ENCODE results near the gene FAM228A.
"Not testable (repeated sequence)": the region's sequence is repeated elsewhere in the genome, so short reads cannot be mapped to it uniquely, and the experiment has no call there.

The FAM228A gene

DNA sequence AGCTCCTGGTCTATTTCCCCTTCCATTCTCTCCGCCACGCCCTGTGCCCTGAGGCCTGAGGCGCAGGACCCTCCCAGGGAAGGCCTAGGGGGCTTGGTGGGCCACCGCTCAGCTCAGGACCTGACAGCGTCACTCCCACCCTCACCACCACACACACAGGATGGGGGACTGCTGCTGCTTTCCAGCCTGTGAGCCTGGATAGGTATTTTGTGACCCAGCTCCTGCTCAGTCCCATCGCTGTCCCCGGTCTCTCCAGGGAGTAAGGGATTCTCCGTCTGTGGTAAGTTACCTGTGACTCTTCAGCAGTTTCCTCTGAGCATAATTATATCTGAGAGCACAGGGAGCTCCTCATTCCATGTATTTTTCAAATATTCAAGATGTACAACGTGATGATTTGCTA, 16.3 kb downstream of the FAM228A start:
- no peak for DNase-seq (ENCODE audit: low read depth)

GRCh38 chr2:24191848-24192247, 17.0 kb downstream of the FAM228A start:
- no peak for DNase-seq (ENCODE audit: low read depth)

GRCh38 chr2:24197213-24197612, 22.4 kb downstream of the FAM228A start:
- DNase-seq (ENCODE audit: low read depth) = not testable (repeated sequence)

DNA sequence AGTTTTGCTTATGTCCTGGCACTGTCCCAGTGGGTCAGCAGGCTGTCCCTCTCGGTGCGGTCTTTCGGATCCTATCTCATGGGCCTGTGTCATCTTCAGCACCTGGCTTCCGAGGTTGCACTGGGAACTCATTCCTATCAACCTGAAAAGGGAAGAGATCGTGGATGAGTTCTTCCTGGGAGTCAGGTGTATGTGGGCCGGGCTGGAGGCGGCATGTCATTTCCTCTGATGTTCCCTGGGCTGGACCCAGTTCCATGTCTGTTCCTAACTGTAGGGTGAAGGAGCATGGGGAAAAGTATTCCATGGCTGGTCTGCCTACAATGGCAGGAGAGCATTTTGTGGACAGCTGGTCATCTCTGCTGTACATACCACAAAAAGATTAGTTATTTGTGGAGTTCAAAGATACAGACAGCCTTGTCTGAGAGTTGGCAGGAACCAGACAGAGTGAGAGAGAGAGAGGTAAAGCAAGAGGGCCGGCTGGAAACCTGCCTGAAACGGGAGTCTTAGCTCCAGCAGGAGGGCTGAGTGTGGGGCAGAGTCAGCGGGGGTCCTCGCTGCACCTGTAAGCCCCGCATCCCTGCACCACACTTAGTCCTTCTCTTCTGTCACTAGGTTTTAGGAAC, 25.2 kb downstream of the FAM228A start:
- no peak for DNase-seq (ENCODE audit: low read depth)

DNA sequence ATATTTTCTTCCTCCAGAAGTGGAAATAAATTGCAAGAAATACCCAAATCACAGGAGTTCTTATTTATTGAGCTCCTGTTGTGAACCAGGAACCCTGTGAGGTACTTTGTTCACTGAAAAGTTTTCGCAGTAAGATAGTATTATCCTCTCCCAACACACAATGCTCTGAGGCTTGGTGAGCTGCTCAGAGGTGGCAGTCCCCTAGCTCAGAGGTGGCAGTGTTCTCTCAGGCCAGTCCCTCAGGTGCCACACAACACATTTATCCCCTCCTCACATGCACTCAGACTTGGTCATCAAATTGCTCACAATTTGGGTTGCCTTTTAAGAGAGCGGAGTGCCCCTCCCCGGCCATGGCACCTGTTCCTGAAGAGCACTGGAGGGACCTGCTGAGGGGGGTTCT, 25.9 kb downstream of the FAM228A start:
- no peak for DNase-seq (ENCODE audit: low read depth)

DNA sequence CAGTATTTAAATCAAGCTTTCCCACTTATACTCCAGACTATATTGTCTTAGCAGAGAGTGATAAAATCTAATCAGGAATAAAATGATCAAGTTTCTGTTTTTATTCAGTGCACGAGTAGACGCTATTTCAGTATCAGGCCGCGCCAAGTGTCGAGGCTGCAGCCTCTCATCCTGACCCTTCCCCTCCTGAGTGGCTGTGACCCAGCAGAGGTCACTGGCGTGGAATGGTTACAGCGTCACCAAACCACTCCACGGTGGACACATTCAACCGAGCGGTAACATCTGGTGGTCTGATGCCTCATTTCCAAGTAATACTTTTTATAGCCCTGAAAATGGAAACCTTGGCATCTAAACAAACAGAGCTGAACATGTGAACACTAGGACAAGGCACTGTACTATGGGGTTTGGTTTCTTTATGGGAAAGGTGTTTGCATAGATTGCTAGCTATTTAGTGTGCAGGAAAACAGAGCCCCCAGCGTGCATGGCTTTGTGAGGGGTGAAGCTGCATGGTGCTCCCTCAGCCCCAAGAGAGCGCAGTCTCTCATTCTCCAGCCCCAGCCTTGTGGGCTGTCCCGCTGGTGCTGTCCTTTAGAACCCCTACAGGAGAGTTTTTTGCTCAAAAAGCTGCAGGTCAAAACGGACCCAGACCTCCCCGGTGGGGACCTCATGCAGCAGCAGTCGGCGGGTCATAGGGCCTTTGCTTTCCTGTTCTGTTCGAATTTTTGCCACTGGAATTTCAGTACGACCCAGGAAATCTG, 28.4 kb downstream of the FAM228A start:
- DNase-seq (ENCODE audit: low read depth) = no peak

GRCh38 chr2:24203787-24204150, 28.9 kb downstream of the FAM228A start:
- no peak for DNase-seq (ENCODE audit: low read depth)

DNA sequence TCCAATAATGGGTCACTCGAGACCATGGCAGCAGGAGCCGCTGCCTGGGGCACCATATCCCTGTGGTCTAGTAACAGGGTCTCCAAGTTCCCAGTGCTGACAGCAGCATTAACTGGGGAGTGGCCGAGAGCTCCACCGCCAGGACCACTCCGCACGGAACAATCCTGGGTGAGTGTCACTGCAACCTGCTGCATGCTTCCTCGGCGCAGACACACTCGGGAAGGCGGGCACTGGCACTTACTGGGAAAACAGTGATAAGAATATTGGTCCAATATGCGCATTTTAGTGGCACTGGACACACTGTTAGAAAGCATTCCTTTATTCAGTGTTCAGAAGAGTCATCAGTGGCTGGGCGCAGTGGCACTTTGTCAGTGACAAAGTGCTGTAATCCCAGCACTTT, 29.7 kb downstream of the FAM228A start:
- DNase-seq (ENCODE audit: low read depth) = no peak

- DNase-seq (ENCODE audit: low read depth) = no peak
These were observed 30.3 kb downstream of the FAM228A start for GRCh38 chr2:24205131-24205530.

DNA sequence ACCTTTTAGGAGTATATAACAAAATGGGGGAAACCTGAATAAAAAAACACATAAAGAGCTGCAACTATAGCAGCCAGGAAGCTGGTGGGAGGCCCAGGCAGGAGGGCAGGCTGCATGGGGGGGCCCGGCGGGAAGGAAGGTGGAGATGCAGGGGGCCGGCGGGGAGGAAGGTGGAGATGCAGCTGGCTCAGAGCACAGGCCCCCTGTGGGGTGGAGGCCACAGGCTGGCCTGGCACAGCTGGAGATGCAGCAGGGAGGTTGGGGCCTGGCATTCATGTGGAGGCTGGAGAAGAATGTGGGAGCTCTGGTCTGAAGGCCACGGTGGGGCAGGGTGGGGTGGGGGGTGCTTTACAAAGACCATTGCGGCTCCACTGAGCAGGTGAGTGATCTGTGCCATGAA, 31.4 kb downstream of the FAM228A start:
- no peak for DNase-seq (ENCODE audit: low read depth)

DNA sequence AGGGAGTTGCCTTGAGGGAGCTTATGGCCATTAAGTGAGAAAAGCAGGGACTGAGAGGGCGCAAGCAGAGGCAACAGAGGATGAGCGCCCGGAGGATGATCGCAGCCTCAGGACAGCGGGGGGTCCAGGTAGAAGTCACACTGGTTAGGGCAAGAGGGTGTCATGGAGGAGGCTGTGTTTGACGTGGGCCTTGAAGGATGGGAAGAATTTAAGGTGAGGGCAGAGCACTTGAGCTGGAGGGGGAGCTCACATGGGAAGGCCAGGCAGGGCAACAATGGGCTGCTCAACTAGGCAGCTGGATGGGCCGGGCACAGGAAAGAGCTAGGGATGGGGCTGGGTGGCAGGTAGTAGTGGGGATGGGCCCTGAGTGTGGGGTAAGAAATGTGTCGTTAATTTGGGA, 31.9 kb downstream of the FAM228A start:
- no peak for DNase-seq (ENCODE audit: low read depth)

- DNase-seq (ENCODE audit: low read depth) = no peak
These were observed 32.5 kb downstream of the FAM228A start for GRCh38 chr2:24207359-24207758.

DNA sequence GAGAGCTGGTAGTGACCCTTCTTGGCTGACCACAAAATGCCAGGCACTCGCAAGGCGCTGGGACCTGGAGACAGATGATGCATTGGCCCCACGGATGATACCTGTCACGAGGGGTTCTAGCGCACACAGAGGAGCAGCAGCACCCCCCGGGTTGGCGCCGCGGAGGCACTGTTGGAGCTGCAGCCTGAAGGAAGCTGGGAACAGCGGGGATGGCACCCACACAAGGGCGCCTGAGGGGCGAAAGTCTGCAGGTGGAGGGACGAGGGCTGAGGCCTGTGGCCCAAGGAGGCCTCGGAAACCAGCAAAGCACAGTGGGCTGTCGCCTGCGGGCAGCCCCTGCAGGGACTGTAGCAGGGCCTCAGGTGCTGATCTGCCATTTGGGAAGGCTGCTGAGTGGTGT, 33.6 kb downstream of the FAM228A start:
- DNase-seq (ENCODE audit: low read depth) = no peak

GRCh38 chr2:24209389-24210105, 34.7 kb downstream of the FAM228A start:
- no peak for DNase-seq (ENCODE audit: low read depth)

GRCh38 chr2:24210106-24210455, 35.2 kb downstream of the FAM228A start:
- no peak for DNase-seq (ENCODE audit: low read depth)

DNA sequence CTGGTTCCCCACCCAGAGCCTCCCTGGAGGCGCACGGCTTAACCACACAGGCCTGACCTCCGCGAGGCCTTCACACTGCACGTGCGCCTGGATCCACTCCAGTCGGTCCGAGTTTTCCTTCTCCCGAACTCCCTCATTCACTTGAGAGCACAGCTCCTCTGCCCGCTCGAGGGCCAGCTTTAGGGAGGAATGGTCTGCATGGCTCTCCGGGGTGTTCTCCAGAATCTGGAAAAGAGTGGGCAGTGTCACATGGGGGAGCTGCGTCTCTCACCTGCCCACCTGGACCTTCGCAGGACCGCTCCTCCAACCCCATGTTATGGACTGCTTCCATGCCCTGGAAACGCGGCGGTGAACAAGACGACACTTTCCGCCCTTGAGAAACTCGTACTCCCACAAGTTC, 35.9 kb downstream of the FAM228A start:
- DNase-seq (ENCODE audit: low read depth) = no peak

DNA sequence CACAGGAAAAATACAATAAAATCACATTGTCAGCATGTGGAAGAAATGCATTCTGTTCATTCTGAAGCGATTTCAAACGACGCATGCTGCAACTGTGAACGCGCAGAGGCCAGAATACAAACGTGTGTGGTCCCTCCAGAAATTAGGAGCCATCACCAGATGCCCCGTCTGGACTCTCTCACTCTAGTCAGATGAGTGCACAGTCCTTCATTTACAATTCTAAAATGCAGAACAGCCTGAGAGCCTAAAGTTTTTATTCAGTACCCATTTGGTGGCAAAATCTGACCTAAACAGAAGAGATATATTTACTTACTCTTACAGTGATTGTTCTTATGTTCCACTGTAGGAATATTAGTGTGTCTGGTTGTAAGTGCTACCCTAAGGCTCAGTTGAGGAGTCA, 36.6 kb downstream of the FAM228A start:
- DNase-seq (ENCODE audit: low read depth) = no peak

DNA sequence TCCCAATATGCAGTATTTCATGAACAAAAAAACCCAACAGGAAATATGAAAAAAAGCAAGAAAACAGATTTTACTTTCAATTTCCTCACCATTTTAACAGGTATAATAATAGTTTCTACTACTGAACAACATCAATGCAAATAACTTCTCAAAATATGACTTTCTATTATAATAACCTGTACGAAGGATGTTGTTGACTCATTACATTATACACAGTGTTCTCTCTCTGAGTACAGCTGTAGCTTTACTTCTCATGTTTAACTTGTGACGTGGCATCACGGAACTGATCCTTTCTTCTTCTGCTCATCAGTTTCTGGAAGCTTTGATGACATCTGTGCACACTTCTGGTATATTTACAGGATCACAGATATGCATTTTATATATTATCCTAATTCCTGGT, 40.0 kb downstream of the FAM228A start:
- DNase-seq (ENCODE audit: low read depth) = no peak

GRCh38 chr2:24220554-24221291, 45.9 kb downstream of the FAM228A start:
- no peak for DNase-seq (ENCODE audit: low read depth)

DNA sequence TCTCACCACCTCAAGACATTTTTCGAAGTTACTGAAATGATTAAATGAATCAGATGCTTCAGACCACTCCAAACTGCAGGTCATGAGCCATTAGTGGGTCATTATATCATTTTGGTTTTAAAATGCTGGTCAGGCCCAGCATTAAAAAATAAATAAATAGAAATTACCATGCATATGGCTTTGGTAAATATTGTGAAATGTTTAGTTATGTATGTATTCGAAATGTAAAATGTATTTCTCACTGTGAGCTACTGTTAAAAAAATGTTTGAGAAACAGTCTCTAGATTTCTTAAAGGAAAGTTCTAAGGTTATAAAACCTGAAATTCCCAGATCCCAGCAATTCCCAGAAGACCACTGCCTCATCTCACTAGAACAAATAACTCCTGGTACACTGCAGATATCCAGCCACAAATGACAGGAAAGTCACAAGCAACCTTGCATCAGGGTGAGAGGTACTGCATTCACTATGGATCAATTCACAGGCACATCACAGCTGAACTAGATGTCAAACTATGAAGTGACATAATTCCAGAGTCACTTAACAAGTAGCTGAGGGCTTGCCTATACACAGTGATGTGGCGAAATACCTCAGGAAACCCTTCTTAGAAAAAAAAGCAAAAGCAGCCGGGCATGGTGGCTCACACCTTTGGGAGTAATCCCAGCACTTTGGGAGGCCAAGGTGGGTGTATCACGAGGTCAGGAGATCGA, 46.6 kb downstream of the FAM228A start:
- DNase-seq (ENCODE audit: low read depth) = no peak

DNA sequence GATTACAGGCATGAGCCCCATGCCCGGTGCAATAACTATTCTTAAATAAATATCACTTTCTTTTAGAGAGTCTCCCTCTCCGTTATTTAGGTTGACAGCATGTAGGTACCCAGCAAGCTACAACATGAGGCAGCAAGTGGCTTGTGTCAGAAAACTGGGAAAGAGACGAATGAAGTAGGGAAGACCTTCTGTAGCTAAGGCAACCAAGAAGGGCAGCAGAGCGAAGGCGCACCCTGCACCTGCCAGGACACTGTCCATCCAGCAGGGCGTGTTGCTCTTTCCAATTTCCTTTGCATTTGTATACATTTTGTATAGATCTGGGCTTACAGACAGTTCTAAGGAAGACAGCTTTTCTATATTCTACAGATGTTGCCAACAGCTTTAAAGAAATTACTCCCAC, 48.1 kb downstream of the FAM228A start:
- no peak for DNase-seq (ENCODE audit: low read depth)
